HepG2 (cell line): ENCODE data around the gene NPW. TPM values are rescaled to one million over a fixed set of nuclear protein-coding genes. Genes with fewer than 3 reads are reported as not detected.
A peak's percentile ranks its signal among the peaks of the same experiment; 100 is the strongest.

Experiments used
- CBX2 ChIP-seq, 2 experiments: fragments of 200-600 bp in 1 of 2; sonication (generic); formaldehyde crosslinking in 1 of 2; IDR thresholded peaks; 2 replicates each; pipeline versions ENCODE4 v1.7.0 to v1.8.1; 2018 to 2022; ENCODE audit warnings: low read depth in 2 of 2, low read length in 1 of 2, mild to moderate bottlenecking in 1 of 2, missing genetic modification reagents in 1 of 2
- FOXA1 ChIP-seq, 2 experiments: fragments of 450-650 bp in 1 of 2; sonication (generic) in 1 of 2; formaldehyde crosslinking in 1 of 2; IDR thresholded peaks; 2 replicates each; pipeline versions ENCODE4 v1.4.0 to v1.6.1; 2016 to 2020; ENCODE audit warnings: missing genetic modification reagents in 1 of 2
- HNF4G ChIP-seq, 2 experiments: sonication (generic) in 1 of 2; formaldehyde crosslinking in 1 of 2; IDR thresholded peaks; 2 replicates each; pipeline versions ENCODE4 v1.4.0 to v1.6.1; 2011 to 2020; ENCODE audit warnings: borderline replicate concordance in 2 of 2, low read depth in 2 of 2, mild to moderate bottlenecking in 2 of 2, low read length in 1 of 2, missing genetic modification reagents in 1 of 2, moderate library complexity in 1 of 2
- SALL2 ChIP-seq: sonication (generic); formaldehyde crosslinking; IDR thresholded peaks from 2 replicates; pipeline ENCODE4 v1.8.1; 2023; ENCODE audit warnings: mild to moderate bottlenecking, missing genetic modification reagents, inconsistent platforms
- SRY ChIP-seq: sonication (generic); formaldehyde crosslinking; IDR thresholded peaks from 2 replicates; pipeline ENCODE4 v1.8.0; 2022; ENCODE audit warnings: mild to moderate bottlenecking, missing genetic modification reagents
- TARDBP ChIP-seq: sonication (generic); formaldehyde crosslinking; IDR thresholded peaks from 2 replicates; pipeline ENCODE4 v1.8.0; 2022; ENCODE audit warnings: mild to moderate bottlenecking, missing genetic modification reagents
- ZC3H13 ChIP-seq: sonication (generic); formaldehyde crosslinking; IDR thresholded peaks from 2 replicates; pipeline ENCODE4 v1.8.1; 2023; ENCODE audit warnings: mild to moderate bottlenecking, missing genetic modification reagents, moderate library complexity
- ZFP36L1 ChIP-seq: sonication (generic); formaldehyde crosslinking; IDR thresholded peaks from 2 replicates; pipeline ENCODE4 v1.8.0; 2022; ENCODE audit warnings: mild to moderate bottlenecking, missing genetic modification reagents, moderate library complexity
- ZMYM2 ChIP-seq: sonication (generic); formaldehyde crosslinking; IDR thresholded peaks from 2 replicates; pipeline ENCODE4 v1.8.0; 2022; ENCODE audit warnings: mild to moderate bottlenecking, missing genetic modification reagents
- ZNF510 ChIP-seq: sonication (generic); formaldehyde crosslinking; IDR thresholded peaks from 2 replicates; pipeline ENCODE4 v1.4.0; 2020; ENCODE audit warnings: low read depth, mild to moderate bottlenecking, missing genetic modification reagents
- ZNF605 ChIP-seq: sonication (generic); formaldehyde crosslinking; IDR thresholded peaks from 2 replicates; pipeline ENCODE4 v1.8.0; 2022; ENCODE audit warnings: mild to moderate bottlenecking, missing genetic modification reagents
- ZNF75D ChIP-seq: sonication (generic); formaldehyde crosslinking; IDR thresholded peaks from 2 replicates; pipeline ENCODE4 v1.8.1; 2023; ENCODE audit warnings: missing genetic modification reagents, mild to moderate bottlenecking, borderline replicate concordance
- ZNF777 ChIP-seq: sonication (generic); formaldehyde crosslinking; IDR thresholded peaks from 2 replicates; pipeline ENCODE4 v1.4.0; 2020; ENCODE audit warnings: missing genetic modification reagents
- ZNF878 ChIP-seq: sonication (generic); formaldehyde crosslinking; IDR thresholded peaks from 2 replicates; pipeline ENCODE4 v1.8.1; 2023; ENCODE audit warnings: mild to moderate bottlenecking, missing genetic modification reagents, moderate library complexity
- polyA plus RNA-seq, 8 experiments: library from polyadenylated mRNA; depleted of rRNA in 3 of 8; stranded (reverse) in 7 of 8; unstranded in 1 of 8; fragments of >200 nt; fragmentation: Illumina TruSeq in 4 of 8; extraction: Trizol in 4 of 8; gene quantifications; 2 replicates each; pipeline versions ENCODE4 v1.2.1 to v1.2.3, GENCODE V29; 2011 to 2016; ENCODE audit warnings: low read depth in 4 of 8, missing spikeins in 1 of 8, mixed read lengths in 1 of 8; ENCODE audit not compliant: insufficient read depth in 1 of 8
- total RNA-seq, 5 experiments: library from RNA; depleted of rRNA; stranded (reverse); fragments of >200 nt; fragmentation: Illumina TruSeq; extraction: Trizol; gene quantifications; 2 replicates each; pipeline ENCODE4 v1.2.3, GENCODE V29; 2016; ENCODE audit warnings: low read depth in 1 of 5
- TF ChIP-seq, protein P1 (sequence below): sonication (generic); formaldehyde crosslinking; IDR thresholded peaks from 2 replicates; pipeline ENCODE4 v1.4.0; 2020; ENCODE audit warnings: low read depth, missing genetic modification reagents
- TF ChIP-seq, protein P2 (sequence below): sonication (generic); formaldehyde crosslinking; IDR thresholded peaks from 2 replicates; pipeline ENCODE4 v1.5.0; 2020; ENCODE audit warnings: missing genetic modification reagents
- TF ChIP-seq, protein P3 (sequence below): sonication (generic); formaldehyde crosslinking; IDR thresholded peaks from 2 replicates; pipeline ENCODE4 v1.5.1; 2020; ENCODE audit warnings: missing genetic modification reagents, mild to moderate bottlenecking, borderline replicate concordance
- TF ChIP-seq, protein P4 (sequence below): sonication (generic); formaldehyde crosslinking; IDR thresholded peaks from 2 replicates; pipeline ENCODE4 v1.4.0; 2020; ENCODE audit warnings: missing genetic modification reagents

The NPW gene
- total and polyA plus RNA-seq, 2 of the 13 experiments (the other 11 are each of a cell fraction or from before 2014, with no cell fraction given), result 0.24 to 0.97 TPM

DNA sequence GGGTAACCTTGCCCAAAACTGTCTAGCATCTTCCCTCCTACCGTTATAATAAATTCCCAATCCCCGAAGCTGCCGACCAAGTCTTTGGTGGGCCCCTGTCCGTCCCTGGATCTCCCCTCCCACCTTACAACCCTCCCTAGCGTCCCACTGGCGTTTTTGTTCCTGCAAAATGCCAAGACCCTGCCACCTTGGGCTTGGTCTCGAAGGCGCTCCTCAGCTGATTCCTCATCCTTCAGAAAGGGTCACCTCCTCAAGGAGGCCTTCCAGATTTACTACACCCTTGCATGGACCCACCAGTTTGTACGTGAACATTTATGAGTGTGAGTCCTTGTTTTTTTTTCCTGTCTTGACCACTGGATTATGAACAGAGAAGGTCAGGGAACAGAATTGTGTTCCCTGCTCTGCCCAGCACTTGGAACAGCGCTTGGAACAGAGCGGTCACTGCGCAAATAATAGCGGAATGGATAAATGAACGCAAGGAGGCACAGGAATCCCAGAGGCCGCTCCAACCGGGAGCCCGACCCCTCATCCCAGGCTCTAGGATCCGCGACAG, 36.5 kb upstream of the NPW start (continued):
- TF ChIP-seq, protein P1, sequence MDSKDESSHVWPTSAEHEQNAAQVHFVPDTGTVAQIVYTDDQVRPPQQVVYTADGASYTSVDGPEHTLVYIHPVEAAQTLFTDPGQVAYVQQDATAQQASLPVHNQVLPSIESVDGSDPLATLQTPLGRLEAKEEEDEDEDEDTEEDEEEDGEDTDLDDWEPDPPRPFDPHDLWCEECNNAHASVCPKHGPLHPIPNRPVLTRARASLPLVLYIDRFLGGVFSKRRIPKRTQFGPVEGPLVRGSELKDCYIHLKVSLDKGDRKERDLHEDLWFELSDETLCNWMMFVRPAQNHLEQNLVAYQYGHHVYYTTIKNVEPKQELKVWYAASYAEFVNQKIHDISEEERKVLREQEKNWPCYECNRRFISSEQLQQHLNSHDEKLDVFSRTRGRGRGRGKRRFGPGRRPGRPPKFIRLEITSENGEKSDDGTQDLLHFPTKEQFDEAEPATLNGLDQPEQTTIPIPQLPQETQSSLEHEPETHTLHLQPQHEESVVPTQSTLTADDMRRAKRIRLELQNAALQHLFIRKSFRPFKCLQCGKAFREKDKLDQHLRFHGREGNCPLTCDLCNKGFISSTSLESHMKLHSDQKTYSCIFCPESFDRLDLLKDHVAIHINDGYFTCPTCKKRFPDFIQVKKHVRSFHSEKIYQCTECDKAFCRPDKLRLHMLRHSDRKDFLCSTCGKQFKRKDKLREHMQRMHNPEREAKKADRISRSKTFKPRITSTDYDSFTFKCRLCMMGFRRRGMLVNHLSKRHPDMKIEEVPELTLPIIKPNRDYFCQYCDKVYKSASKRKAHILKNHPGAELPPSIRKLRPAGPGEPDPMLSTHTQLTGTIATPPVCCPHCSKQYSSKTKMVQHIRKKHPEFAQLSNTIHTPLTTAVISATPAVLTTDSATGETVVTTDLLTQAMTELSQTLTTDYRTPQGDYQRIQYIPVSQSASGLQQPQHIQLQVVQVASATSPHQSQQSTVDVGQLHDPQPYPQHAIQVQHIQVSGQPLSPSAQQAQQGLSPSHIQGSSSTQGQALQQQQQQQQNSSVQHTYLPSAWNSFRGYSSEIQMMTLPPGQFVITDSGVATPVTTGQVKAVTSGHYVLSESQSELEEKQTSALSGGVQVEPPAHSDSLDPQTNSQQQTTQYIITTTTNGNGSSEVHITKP (CRISPR knock-in tag), result 0 out of 2 replicates have a peak, but pooled peaks have one; percentile 19
- TF ChIP-seq TARDBP (CRISPR knock-in tag) (0 out of 2 replicates have a peak, but pooled peaks have one; percentile 18), SRY (CRISPR knock-in tag) (peak; percentile 29; the same call in 1 of the 2 replicates), FOXA1 (IDR thresholded peaks at IDR 0.05) (no peak), FOXA1 (CRISPR knock-in tag; IDR thresholded peaks at IDR 0.05) (no peak), ZC3H13 (CRISPR knock-in tag) (no peak), ZFP36L1 (CRISPR knock-in tag) (no peak), ZNF777 (no peak), ZMYM2 (CRISPR knock-in tag) (0 out of 2 replicates have a peak, but pooled peaks have one; percentile 66), ZNF75D (no peak), HNF4G (IDR thresholded peaks at IDR 0.05; ENCODE audit: borderline replicate concordance, low read depth, low read length) (no peak), HNF4G (CRISPR knock-in tag; IDR thresholded peaks at IDR 0.05; ENCODE audit: borderline replicate concordance, low read depth) (no peak), ZNF510 (CRISPR knock-in tag) (no peak), ZNF605 (CRISPR knock-in tag) (peak; percentile 78), SALL2 (CRISPR knock-in tag) (no peak), CBX2 (IDR thresholded peaks at IDR 0.05; ENCODE audit: low read depth, low read length) (no peak), CBX2 (CRISPR knock-in tag; IDR thresholded peaks at IDR 0.05; ENCODE audit: low read depth) (no peak), ZNF878 (no peak)
- TF ChIP-seq, protein P2, sequence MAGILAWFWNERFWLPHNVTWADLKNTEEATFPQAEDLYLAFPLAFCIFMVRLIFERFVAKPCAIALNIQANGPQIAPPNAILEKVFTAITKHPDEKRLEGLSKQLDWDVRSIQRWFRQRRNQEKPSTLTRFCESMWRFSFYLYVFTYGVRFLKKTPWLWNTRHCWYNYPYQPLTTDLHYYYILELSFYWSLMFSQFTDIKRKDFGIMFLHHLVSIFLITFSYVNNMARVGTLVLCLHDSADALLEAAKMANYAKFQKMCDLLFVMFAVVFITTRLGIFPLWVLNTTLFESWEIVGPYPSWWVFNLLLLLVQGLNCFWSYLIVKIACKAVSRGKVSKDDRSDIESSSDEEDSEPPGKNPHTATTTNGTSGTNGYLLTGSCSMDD (CRISPR knock-in tag), result no peak
- TF ChIP-seq, protein P3, sequence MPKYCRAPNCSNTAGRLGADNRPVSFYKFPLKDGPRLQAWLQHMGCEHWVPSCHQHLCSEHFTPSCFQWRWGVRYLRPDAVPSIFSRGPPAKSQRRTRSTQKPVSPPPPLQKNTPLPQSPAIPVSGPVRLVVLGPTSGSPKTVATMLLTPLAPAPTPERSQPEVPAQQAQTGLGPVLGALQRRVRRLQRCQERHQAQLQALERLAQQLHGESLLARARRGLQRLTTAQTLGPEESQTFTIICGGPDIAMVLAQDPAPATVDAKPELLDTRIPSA, result no peak
- TF ChIP-seq, protein P4, sequence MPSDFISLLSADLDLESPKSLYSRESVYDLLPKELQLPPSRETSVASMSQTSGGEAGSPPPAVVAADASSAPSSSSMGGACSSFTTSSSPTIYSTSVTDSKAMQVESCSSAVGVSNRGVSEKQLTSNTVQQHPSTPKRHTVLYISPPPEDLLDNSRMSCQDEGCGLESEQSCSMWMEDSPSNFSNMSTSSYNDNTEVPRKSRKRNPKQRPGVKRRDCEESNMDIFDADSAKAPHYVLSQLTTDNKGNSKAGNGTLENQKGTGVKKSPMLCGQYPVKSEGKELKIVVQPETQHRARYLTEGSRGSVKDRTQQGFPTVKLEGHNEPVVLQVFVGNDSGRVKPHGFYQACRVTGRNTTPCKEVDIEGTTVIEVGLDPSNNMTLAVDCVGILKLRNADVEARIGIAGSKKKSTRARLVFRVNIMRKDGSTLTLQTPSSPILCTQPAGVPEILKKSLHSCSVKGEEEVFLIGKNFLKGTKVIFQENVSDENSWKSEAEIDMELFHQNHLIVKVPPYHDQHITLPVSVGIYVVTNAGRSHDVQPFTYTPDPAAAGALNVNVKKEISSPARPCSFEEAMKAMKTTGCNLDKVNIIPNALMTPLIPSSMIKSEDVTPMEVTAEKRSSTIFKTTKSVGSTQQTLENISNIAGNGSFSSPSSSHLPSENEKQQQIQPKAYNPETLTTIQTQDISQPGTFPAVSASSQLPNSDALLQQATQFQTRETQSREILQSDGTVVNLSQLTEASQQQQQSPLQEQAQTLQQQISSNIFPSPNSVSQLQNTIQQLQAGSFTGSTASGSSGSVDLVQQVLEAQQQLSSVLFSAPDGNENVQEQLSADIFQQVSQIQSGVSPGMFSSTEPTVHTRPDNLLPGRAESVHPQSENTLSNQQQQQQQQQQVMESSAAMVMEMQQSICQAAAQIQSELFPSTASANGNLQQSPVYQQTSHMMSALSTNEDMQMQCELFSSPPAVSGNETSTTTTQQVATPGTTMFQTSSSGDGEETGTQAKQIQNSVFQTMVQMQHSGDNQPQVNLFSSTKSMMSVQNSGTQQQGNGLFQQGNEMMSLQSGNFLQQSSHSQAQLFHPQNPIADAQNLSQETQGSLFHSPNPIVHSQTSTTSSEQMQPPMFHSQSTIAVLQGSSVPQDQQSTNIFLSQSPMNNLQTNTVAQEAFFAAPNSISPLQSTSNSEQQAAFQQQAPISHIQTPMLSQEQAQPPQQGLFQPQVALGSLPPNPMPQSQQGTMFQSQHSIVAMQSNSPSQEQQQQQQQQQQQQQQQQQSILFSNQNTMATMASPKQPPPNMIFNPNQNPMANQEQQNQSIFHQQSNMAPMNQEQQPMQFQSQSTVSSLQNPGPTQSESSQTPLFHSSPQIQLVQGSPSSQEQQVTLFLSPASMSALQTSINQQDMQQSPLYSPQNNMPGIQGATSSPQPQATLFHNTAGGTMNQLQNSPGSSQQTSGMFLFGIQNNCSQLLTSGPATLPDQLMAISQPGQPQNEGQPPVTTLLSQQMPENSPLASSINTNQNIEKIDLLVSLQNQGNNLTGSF (CRISPR knock-in tag), result no peak
